Measurements from ENCODE around the gene ZFP3.
"Not testable (repeated sequence)": the region's sequence is repeated elsewhere in the genome, so short reads cannot be mapped to it uniquely, and the experiment has no call there.

The ZFP3 gene

DNA sequence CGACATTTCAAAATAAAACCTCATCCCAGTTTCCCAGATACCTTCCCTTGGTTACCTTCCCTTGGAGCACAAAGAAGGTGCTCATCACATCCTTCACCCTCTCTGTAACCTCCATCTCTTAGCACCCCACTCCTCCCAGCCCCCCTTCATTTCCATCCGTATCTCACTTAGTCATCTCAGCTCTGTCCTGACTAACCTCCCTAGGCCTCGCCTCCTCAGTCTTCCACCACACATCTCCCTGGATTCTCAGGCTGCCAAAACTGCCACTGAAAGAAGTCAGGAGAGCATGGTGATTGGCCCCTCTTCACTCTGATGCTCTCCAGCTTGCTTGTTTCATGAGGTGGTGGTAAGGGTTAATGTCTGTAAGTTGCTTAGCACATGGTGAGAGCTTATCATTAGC is 2.3 kb downstream of the ZFP3 start:
- DNase-seq = no peak

DNA sequence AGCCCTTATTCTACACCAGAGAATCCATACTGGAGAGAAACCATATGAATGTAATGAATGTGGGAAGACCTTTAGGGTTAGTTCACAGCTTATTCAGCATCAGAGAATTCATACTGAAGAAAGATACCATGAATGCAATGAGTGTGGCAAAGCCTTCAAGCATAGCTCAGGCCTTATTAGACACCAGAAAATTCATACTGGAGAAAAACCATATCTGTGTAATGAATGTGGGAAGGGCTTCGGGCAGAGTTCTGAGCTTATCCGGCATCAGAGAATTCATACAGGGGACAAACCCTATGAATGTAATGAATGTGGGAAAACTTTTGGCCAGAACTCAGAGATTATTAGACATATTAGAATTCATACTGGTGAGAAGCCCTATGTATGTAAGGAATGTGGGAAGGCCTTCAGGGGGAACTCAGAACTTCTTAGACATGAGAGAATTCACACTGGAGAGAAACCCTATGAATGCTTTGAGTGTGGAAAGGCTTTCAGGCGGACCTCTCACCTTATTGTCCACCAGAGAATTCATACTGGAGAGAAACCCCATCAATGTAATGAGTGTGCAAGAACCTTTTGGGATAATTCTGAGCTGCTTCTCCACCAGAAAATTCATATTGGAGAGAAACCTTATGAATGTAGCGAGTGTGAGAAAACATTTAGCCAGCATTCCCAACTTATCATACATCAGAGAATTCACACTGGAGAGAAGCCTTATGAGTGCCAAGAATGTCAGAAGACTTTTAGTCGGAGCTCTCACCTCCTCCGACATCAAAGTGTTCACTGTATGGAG is 14.1 kb downstream of the ZFP3 start:
- DNase-seq = no peak

DNA sequence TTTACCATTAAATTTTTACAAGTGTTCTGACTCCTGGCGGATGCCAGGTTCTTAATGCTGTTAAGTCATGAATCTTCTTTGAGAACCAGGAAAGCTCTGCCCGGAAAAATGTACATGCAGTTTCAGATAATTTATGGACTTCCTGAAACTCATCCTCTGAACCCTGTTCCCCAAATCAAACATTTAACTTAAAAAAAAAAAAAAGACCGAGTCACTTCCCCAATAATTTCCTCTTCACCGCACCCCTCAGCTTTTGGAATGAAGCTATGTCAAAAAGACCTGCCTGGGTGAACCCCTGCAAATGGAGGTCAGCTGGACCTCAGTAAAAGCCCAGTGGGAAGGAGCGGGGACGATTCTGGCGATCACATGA is 18.4 kb downstream of the ZFP3 start:
- DNase-seq = no peak

DNA sequence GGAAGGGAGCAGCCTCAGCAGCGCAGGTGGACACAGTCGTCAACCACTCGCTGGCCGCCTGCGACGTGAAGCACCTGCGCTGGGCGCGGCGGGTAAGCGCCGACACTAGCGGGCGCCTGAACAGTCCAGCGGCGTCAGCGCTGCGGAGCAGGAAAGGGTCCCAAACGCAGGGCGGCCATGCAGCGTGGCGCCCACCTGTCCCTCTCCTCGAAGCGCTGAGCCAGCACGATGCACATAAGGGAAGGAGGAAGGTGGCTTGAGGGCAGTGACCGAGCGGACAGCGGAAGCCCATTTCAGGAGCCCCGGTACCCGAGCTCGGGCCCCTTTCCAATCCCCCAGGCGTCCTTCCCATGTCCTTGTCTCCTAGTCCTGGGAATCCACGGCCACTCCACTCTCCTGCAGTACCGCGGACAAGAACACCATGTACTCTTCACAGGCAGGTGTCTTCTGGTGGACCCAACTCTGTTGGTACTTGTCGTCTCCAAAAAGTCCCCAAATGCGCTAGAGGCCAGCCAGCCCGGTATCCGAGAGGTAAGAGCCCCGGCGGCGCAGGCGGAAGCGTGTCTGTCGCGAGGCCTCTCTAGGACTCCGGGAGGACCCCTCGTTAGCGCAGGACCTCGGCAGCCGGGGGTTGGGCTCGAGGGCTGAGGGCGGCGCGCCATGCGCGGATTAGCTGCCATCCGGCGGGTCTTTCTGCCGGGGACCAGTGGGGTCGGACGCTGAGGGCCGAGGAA is 19.0 kb downstream of the ZFP3 start:
- no peak for DNase-seq

DNA sequence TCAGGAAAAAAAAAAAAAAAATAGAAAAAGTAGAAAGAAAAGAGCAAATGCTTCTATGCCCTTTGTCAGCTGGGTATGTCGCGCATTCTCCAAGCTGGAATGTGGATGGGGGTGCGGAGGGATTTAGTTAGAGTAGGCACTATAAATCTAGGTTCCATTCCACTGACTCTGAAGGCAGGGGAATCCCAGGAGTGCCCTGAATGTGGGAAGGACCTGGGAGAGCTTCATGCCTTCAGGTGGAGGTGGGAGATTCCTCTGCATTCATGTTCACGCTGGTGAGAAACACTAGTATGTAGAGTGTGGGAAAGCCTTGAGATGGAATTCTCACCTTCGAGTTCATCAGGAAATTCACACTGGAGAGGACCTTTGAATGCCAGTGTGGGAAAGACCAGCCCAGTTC is 21.0 kb downstream of the ZFP3 start:
- DNase-seq = no peak

DNA sequence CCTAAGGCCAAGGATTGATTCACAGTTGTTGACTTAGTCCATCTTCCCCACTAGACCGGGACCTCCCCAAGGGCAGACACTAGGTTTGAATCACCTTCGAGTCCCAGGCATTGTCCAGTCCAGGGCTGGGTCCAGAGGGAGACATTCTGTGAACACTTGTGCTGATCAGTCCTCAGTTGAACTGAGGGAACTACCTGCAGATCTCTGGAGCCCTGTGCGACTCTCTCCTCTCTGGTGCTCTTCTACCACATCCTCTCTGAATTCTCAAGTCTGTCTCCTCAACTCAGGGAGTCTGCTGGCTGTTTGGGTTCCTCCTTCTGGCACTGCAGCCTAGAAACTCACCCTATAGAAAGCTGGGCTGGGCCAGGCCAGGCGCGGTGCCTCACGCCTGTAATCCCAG is 22.6 kb downstream of the ZFP3 start:
- no peak for DNase-seq

DNA sequence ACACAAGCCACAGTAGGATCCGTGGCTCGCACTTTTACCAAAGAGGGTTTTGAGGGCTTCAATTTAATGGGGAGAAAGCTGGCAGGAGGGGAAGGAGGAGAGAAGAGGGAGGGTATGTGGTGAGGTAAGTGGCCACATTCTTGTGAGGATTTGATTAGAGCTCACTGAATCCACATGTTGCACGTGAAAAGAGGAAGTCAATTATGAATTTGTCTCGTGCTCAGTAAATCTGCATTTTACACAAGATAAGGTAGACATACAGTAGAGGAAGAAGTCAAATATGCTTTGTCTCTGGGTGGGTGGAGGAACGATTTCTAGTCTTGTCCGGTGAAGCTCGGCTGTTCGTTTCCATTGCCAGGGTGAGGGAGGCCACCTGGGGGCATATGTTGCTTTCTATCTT is 32.5 kb downstream of the ZFP3 start:
- no peak for DNase-seq

DNA sequence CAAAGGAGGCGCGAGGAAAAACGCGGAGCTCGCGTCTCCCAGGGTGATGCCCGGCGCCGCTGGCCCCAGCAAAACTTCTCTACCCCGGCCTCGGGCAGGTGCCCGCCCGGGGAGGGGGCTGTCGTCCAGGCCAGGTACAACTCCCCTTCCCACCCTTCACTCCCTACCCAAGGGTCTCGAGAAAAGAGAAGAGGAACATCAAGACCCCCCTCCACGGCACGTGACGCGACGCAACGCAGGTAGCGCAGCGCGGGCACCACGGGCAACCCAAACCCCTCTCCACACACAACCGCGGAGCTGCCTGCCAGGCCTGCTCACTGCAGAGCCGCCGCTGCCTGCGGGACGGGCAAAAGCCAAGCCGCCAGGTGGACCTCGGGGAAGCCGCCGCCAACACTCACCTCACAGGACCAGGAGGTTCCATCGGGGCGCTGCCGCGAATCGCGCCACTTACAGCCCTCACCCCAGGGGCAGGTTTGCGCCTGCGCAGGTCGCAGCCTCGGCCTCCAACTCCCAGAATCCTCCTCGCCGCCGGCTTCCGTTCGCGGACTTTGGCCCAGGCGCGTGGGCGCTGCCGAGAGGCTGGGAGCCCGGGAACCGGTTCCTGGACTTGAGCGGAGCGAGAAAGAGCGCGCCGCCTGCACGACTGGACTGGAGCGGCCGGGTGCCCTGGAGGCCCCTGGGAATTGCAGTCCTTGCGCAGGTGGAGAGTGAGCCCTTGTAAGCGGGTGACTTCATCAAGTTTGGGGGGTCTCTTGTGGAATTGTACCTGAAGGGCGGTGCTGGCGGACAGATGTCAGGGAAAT is 33.3 kb downstream of the ZFP3 start, which contains the start of gene ZNF232:
TSS of gene ZNF232 (minus strand) at position 477 of the 803 bp plus-strand sequence. CDS start at position 421, 56 bp downstream.
- DNase-seq = peak; percentile 22

DNA sequence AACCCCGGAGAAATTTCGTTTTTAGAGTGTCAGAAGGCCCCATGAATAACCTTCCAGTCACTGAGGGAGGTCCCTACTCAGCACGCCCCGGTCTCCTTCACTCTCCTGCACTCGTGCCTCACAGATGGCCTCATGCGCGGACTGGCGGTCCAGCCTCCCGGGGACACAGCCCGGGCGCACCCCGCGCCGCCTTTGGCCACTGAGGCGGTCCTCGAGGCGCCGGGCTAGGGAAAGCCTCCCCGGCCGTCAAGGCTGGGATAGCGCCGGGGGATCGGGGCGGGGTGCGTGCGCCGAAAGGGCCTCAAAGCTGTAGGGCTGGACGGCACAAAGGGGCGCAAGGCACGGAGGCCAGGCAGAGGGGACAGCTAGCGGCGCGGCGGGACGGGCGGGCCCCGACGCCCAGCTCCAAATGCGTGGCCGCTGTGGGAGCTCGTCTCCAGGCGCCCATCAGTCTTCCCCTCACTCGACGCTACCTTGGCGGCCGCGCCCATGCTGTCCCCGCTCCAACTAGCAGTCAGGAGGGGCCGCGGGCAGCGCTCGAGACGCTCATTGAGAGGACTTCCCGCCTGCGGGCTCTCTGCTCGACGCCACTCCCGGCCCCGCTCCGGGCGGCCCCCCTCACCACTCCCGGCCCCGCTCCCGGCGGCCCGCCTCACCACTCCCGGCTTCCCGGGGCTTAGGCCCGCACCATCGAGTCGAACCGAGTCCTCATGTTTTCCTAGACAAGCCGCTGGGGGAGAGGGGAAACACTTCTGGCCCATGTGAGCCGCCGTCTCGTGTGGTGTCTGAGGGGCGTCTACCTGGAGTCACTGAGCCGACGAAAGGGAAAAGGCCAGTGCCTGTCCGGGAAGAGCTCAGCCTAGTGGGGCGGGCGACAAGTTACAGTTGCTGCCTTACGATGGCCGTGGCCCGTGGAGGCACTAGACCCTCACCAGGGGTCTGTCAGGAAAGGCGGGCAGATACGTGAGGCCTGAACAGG is 37.7 kb downstream of the ZFP3 start, which contains the start of gene USP6:
TSS of gene USP6 (plus strand) at position 360 of the 979 bp plus-strand sequence. CDS start 14,336 bp downstream, outside the sequence.
- DNase-seq = no peak

DNA sequence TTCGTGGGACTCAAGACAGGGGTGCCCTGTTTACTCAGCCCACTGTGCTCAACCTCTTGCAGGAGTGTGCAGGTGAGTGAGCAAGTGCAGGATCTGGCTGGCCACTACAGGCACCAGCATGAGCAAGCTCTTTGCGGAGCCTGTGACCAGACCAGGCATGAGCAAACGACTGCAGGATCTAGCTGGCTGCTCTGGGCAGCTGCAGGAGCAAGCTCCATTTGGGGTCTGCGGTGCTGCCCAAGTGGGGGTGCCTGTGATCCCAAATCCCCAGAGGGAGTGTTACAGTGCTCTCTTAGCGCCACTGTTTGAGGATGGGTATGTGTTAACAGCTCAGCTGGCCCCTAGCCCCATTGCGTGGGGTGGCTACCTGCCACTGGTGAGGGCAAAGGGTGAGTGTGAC is 40.0 kb downstream of the ZFP3 start:
- DNase-seq = no peak

DNA sequence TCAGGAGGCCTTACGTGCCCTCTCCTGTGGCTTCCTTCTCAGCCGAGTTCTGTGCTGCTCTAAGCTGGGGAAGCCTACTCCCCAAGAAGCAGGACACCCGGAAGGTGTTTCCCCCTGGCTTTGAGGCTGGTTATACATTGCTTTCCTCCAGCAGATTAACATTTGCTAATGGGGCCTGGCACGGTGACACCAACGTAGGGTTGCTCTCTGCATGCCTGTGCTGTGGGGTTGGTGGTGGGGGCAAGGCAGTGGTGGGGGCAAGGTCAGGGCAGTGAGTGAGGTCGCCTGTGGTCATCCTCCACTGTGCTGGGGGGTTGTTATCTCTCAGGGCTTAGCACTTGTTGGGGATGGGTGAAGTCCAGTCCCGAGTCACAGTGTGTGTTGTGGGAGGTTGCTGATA is 41.8 kb downstream of the ZFP3 start:
- DNase-seq = no peak

DNA sequence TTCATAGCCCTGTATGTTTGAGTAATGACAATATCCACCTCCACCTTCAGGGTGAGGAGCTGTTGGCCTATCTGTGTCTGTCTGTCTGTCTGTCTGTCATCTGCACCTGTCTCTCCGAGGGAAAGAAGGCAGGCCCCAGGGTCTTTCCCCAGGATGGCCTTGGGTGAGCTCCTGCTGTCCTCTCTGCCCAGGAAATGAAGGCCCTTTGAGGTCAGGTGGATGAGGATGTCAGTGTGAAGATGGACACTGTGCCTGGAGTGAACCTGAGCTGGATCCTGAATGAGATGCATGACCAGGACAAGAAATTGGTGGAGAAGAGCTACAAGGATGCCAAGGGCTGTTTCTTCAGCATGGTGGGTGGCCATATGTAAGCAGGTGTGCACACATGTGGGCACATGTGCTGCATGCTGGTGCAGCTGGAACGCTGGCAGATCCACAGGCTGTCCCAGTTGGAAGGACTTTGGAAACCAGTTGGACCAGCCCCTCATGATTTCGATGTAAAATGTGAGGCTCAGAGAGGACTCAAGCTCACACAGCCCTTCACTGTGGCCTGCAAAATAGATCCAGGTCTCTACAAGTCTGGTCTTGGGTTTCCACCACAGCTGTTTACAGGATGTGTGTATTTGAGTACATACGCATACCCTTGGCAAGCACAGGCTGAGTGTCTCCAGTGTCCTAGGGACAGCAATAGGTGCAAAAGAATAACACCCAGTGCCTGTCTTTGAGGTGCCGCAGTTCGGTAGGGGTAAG is 42.3 kb downstream of the ZFP3 start:
- DNase-seq = not testable (repeated sequence)

DNA sequence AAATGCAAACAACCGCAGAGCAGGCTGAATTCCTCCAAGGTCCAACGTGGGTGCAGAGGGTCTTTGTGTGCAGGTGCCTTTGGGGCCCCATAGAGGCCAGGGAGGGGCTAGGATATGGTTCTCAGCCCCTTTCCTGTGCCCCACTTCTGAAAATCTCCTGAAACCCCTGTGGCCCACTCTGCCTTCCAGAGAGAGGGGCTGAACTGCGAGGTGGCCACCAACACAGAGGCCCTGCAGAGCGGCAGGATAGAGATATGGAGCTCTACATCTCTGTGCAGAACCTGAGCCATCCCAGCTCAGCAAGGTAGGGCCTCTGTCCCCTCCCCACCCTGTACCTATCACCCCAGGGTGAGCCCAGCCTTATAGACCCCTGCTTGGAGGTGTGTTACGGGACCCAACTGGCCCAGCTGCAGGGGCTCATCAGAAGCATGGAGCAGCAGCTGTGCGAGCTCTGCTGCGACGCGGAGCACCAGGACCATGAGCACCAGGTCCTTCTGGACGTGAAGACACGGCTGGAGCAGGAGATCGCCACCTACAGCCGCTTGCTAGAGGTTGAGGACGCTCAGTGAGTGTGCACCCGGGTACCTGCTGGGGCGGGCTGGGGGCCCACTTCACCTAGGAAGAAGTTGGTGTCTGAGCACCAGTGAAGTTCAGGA is 43.0 kb downstream of the ZFP3 start:
- no peak for DNase-seq

DNA sequence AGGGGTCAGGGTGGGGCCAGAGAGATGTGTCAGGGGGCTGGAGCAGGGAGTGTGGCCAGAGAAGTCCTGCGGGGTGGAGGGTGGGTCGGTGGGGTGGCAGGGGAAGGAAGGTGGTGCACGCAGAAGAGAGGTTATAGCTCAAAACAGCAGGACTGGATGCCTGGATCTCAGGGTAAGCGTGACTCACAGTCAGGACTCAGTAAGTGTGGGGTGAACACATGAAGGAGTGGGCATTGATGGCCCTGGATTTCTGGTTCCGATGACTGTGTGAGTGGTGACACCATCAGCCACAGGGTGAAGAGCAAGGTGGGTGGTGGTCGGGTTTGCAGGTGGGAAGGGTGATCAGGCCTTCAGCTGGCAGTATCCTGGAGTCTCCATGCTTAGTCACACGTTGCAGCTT is 43.8 kb downstream of the ZFP3 start:
- not testable (repeated sequence) for DNase-seq

DNA sequence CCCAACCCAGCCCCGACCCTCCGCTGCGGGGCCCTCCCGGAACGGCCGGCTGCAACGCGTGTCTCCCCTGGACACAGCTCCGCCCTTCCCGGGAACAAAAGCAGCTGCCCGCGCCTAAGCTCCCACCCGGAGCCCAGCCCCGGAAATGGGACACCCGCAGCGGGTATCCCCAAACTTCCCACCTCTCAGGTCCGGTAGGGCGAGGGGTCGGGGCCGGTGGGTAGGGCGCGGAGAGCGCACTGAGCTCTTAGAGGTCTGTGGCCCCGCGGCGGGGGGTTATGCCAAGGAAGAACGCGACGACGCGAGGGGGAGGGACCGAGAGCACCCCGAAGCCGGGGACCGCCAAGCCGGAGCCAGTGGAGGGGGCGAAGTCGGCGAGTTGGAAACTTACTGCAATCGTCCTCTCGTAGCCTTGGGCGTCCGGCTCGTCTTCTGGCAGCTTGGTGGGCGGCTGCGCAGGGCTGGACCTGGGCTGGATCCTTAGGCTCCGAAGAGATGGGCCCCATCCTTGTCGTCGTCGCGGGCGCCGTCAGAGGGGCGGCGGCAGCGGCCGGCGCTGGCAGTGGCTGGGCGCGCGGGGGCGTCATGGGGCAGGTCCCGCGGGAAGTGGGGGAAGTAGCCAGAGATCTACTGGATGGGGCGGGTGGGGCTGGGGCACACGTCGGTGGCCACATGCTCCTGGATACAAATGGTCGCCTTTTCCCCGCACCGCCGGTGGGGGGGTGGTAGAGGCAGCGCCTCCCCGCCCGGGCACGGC is 44.5 kb downstream of the ZFP3 start:
- no peak for DNase-seq

DNA sequence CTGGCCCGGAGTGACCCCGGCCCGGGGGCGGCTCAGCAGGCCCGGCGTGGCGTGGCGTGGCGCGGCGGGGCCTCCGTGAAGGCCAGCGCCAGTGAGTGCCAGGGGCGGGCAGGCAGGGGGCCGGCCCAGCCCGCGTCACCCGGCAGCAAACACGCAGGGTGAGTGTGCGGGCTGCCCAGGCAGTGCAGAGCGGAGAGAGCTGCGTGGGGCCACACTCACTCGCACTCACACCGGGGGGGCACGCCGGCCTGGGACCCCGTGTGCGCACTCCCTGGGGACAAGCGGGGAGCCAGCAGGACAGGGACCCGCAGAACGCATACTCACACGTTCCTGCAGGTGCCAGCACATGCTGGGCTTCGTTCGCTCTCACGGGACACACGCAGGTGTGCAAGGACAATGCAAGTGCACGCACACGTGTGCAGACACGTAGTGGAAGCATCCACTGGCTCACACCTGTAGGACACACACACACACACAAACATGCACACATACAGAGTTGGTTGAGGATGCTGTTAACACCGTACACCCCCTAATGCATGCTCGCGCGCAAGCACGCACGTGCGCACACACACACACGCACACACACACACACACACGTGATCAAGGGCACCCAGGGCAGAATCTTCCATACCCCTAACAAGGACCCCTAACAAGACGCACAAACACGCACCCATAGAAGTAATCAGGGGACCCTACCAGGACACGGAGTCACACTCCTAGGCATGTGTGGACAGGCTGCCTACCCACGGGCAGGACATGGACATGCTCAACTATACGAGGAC is 45.3 kb downstream of the ZFP3 start:
- DNase-seq = no peak

DNA sequence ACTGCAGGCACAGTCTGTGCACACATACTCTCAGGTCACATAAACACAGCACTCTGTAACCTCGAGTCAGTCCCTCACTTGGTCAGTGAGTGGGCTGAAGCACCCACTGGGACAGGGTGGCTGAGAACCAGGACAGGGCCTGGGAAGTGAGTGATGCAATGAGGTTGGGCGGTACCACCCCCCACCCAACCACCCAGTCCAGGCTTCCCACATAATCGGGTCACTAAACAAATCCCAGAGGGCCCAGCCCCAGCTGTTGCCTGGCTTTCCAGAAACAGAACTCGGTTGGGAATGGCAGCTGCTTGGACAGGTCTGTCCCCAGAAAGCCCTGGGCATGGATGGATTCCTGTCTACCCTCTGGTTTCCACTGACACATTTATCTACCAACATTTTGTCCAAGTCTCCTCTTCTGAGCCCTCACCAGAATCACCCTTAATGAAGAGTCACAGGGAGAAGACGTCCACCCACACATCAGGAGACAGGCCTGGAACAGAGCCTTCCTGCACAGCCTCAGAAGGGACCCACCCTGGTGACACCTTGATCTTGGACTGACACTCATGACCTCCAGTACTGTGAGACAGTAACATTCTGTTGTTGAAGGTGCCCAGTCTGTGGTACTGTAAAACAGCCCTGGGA is 46.0 kb downstream of the ZFP3 start:
- DNase-seq = not testable (repeated sequence)

DNA sequence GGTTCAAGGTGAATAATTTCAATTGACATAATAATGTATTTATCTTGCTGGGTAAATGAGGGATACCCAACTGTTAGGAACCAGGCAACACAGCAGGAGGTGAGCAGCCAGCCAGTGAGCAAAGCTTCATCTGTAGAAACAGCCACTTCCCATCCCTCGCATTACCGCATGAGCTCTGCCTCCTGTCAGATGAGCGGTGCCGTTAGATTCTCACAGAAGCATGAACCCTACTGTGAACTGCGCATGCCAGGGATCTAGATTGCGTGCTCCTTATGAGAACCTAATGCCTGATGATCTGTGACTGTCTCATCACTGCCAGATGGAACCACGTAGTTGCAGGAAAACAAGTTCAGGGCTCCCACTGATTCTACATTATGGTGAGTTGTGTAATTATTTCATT is 46.6 kb downstream of the ZFP3 start:
- DNase-seq = not testable (repeated sequence)

All from KG1 (cell line).